HEK293 (cell line): Measurements from ENCODE around the gene EPHA2.
"Not testable (repeated sequence)": the region's sequence is repeated elsewhere in the genome, so short reads cannot be mapped to it uniquely, and the experiment has no call there.

Experiments used
- CTCF ChIA-PET: fragments of 350-600 bp; formaldehyde crosslinking; extraction: SDS; loops from one replicate; lab custom pipeline; 2021; ENCODE audit warnings: antibody characterized with exemption; lab: Yijun Ruan, JAX
- POLR2A ChIA-PET: fragments of 300-600 bp; formaldehyde crosslinking; extraction: SDS; loops from one replicate; lab custom pipeline; 2020; ENCODE audit warnings: antibody characterized with exemption, inconsistent platforms; lab: Yijun Ruan, JAX
- H3K27ac ChIP-seq: fragments of 200-500 bp; sonication (Bioruptor generic); 2 replicates; pipeline ENCODE4 v1.5.1; 2014; ENCODE audit warnings: low read depth, low read length, control low read depth, inconsistent platforms; ENCODE audit errors: extremely low read depth
- H3K36me3 ChIP-seq, 2 experiments: fragments of 200-500 bp in 1 of 2; sonication (Bioruptor generic) in 1 of 2; 1 replicate in 1 of 2; 2 replicates in 1 of 2; pipeline ENCODE4 v1.5.1; 2014 to 2017; ENCODE audit warnings: inconsistent platforms in 2 of 2, low read length in 2 of 2; ENCODE audit not compliant: control insufficient read depth in 2 of 2, insufficient read depth in 1 of 2
- H3K4me1 ChIP-seq: fragments of 200-500 bp; sonication (Bioruptor generic); 2 replicates; pipeline ENCODE4 v1.5.1; 2014; ENCODE audit warnings: mild to moderate bottlenecking, low read length, inconsistent platforms; ENCODE audit not compliant: control insufficient read depth, insufficient read depth
- H3K4me3 ChIP-seq: 2 replicates; pipeline ENCODE4 v1.5.1; 2011; ENCODE audit warnings: low read depth, mild to moderate bottlenecking, control low read depth, low read length, moderate library complexity
- H3K9me3 ChIP-seq: fragments of 200-500 bp; sonication (Bioruptor generic); 2 replicates; pipeline ENCODE4 v1.5.1; 2014; ENCODE audit warnings: low read depth, low read length, inconsistent platforms; ENCODE audit not compliant: control insufficient read depth, insufficient read depth
- BCL6B ChIP-seq: fragments of 450-650 bp; formaldehyde crosslinking; IDR thresholded peaks from 2 replicates; pipeline ENCODE4 v1.5.1; 2017; ENCODE audit warnings: missing biosample characterization, missing genetic modification characterization
- IKZF3 ChIP-seq: fragments of 450-650 bp; IDR thresholded peaks from 2 replicates; pipeline ENCODE4 v1.5.0; 2018; ENCODE audit warnings: missing biosample characterization, mild to moderate bottlenecking, missing genetic modification characterization, moderate library complexity
- KLF10 ChIP-seq: fragments of 450-650 bp; IDR thresholded peaks from 2 replicates; pipeline ENCODE4 v1.5.1; 2018; ENCODE audit warnings: missing biosample characterization, mild to moderate bottlenecking, missing genetic modification characterization
- KLF7 ChIP-seq: fragments of 450-650 bp; formaldehyde crosslinking; IDR thresholded peaks from 2 replicates; pipeline ENCODE4 v1.5.1; 2016; ENCODE audit warnings: missing biosample characterization, missing genetic modification characterization, borderline replicate concordance
- SETDB1 ChIP-seq: IDR thresholded peaks from one replicate; pipeline ENCODE4 v1.6.1; 2017; ENCODE audit warnings: mild to moderate bottlenecking, low read length, moderate library complexity, mixed read lengths; ENCODE audit not compliant: insufficient read length
- SP2 ChIP-seq: fragments of 450-650 bp; formaldehyde crosslinking; IDR thresholded peaks from 2 replicates; pipeline ENCODE4 v1.5.1; 2016; ENCODE audit warnings: missing biosample characterization, missing genetic modification characterization
- TCF7L2 ChIP-seq: IDR thresholded peaks from 2 replicates; pipeline ENCODE4 v1.6.1; 2011; ENCODE audit warnings: low read depth, mild to moderate bottlenecking, inconsistent platforms, low read length, moderate library complexity, borderline replicate concordance
- ZFP37 ChIP-seq: fragments of 450-650 bp; formaldehyde crosslinking; IDR thresholded peaks from 2 replicates; pipeline ENCODE4 v1.5.1; 2016; ENCODE audit warnings: missing biosample characterization, missing genetic modification characterization
- ZNF174 ChIP-seq: fragments of 450-650 bp; formaldehyde crosslinking; IDR thresholded peaks from 2 replicates; pipeline ENCODE4 v1.5.0; 2017; ENCODE audit warnings: missing biosample characterization, mild to moderate bottlenecking, missing genetic modification characterization
- ZNF211 ChIP-seq: fragments of 450-650 bp; formaldehyde crosslinking; IDR thresholded peaks from 2 replicates; pipeline ENCODE4 v1.5.1; 2016; ENCODE audit warnings: low read depth, missing biosample characterization, missing genetic modification characterization
- ZNF214 ChIP-seq: fragments of 450-650 bp; formaldehyde crosslinking; IDR thresholded peaks from 2 replicates; pipeline ENCODE4 v1.5.1; 2017; ENCODE audit warnings: missing biosample characterization, mild to moderate bottlenecking, missing genetic modification characterization, borderline replicate concordance
- ZNF292 ChIP-seq: fragments of 450-650 bp; formaldehyde crosslinking; IDR thresholded peaks from 2 replicates; pipeline ENCODE4 v1.5.1; 2016; ENCODE audit warnings: low read depth, missing biosample characterization, missing genetic modification characterization, borderline replicate concordance
- ZNF362 ChIP-seq: fragments of 450-650 bp; formaldehyde crosslinking; IDR thresholded peaks from 2 replicates; pipeline ENCODE4 v1.5.1; 2016; ENCODE audit warnings: missing biosample characterization, missing genetic modification characterization
- ZNF404 ChIP-seq: fragments of 450-650 bp; formaldehyde crosslinking; IDR thresholded peaks from 2 replicates; pipeline ENCODE4 v1.5.1; 2017; ENCODE audit warnings: missing biosample characterization, missing genetic modification characterization
- ZNF416 ChIP-seq: fragments of 450-650 bp; formaldehyde crosslinking; IDR thresholded peaks from 2 replicates; pipeline ENCODE4 v1.5.1; 2016; ENCODE audit warnings: missing biosample characterization, missing genetic modification characterization
- ZNF561 ChIP-seq: fragments of 450-650 bp; IDR thresholded peaks from 2 replicates; pipeline ENCODE4 v1.5.1; 2018; ENCODE audit warnings: missing biosample characterization, missing genetic modification characterization, borderline replicate concordance
- ZNF580 ChIP-seq: fragments of 450-650 bp; formaldehyde crosslinking; IDR thresholded peaks from 2 replicates; pipeline ENCODE4 v1.5.1; 2016; ENCODE audit warnings: missing biosample characterization, missing genetic modification characterization
- ZNF600 ChIP-seq: fragments of 450-650 bp; formaldehyde crosslinking; IDR thresholded peaks from 2 replicates; pipeline ENCODE4 v1.5.1; 2016; ENCODE audit warnings: missing biosample characterization, missing genetic modification characterization
- ZNF837 ChIP-seq: fragments of 450-650 bp; formaldehyde crosslinking; IDR thresholded peaks from 2 replicates; pipeline ENCODE4 v1.5.1; 2016; ENCODE audit warnings: missing biosample characterization, missing genetic modification characterization

Gene EPHA2

GRCh38 chr1:16109571-16109970 is 46.3 kb downstream of the EPHA2 start (continued):
- no peak for TF ChIP-seq TCF7L2
- TF ChIP-seq ZNF211 (tag by site-specific recombination), result no peak
- TF ChIP-seq ZNF580 (tag by site-specific recombination), result no peak
- TF ChIP-seq ZNF416 (tag by site-specific recombination), result no peak
- TF ChIP-seq ZNF214 (tag by site-specific recombination), result no peak
- no peak for TF ChIP-seq KLF10 (tag by site-specific recombination)
- TF ChIP-seq, all 188 proteins: peak for 0

GRCh38 chr1:16107039-16107438 is 48.8 kb downstream of the EPHA2 start:
- POLR2A ChIA-PET, H3K4me1 ChIP-seq, CTCF ChIA-PET, H3K27ac ChIP-seq, H3K4me3 ChIP-seq, H3K36me3 ChIP-seq, H3K9me3 ChIP-seq: not testable (repeated sequence)

- ChIA-PET POLR2A (no interaction called here), CTCF (interaction anchor here (2.4 kb wide), 1 partner anchor 19 kb away, joined by 18 read pairs; no protein-coding TSS in a partner anchor)
- Histone ChIP-seq H3K4me3 (no peak overlapping the region), H3K27ac (no peak overlapping the region), H3K9me3 (no peaks in the 10 kb centered on the region), H3K36me3 (no peaks in the 10 kb centered on the region), H3K4me1 (no peaks in the 10 kb centered on the region)
- TF ChIP-seq ZNF404 (tag by site-specific recombination) (no peak), ZNF600 (no peak), SETDB1 (no peak), ZNF292 (no peak), ZNF362 (no peak), BCL6B (tag by site-specific recombination) (no peak), KLF7 (tag by site-specific recombination) (no peak), ZFP37 (tag by site-specific recombination) (no peak), SP2 (tag by site-specific recombination) (no peak)
Measured at GRCh38 chr1:16101623-16102022, 54.2 kb downstream of the EPHA2 start.

GRCh38 chr1:16099412-16099811 is 56.5 kb downstream of the EPHA2 start:
- ChIA-PET CTCF (interaction anchor here (0.6 to 4.3 kb wide), 3 partner anchors 17 to 66 kb away, joined by 3 to 22 read pairs (median 5); no protein-coding TSS in a partner anchor), POLR2A (no interaction called here)
- Histone ChIP-seq H3K27ac (no peak overlapping the region), H3K4me3 (no peak overlapping the region), H3K36me3 (no peaks in the 10 kb centered on the region), H3K9me3 (no peaks in the 10 kb centered on the region), H3K4me1 (no peaks in the 10 kb centered on the region)
- TF ChIP-seq IKZF3 (tag by site-specific recombination) (no peak), ZNF561 (no peak), SP2 (tag by site-specific recombination) (no peak), ZNF174 (no peak), ZNF837 (tag by site-specific recombination) (no peak)
- TF ChIP-seq, all 188 proteins: peak for 0
